ENCODE results near the gene HBQ1.
A peak's percentile ranks its signal among the peaks of the same experiment; 100 is the strongest.

Gene HBQ1

GRCh38 chr16:180101-180675 lies at the start of gene HBQ1:
Gene HBQ1 (plus strand): TSS chr16:180459. CDS start chr16:180487, 28 bp downstream.
- no peak for TF ChIP-seq CTCF (conservative IDR thresholded peaks at IDR 0.05; ENCODE audit: low read length)
- H3K4me3 ChIP-seq (ENCODE audit: low read length), result peak within 1 kb of the TSS; percentile 40
- no peak for DNase-seq (ENCODE audit: low read depth)

DNA sequence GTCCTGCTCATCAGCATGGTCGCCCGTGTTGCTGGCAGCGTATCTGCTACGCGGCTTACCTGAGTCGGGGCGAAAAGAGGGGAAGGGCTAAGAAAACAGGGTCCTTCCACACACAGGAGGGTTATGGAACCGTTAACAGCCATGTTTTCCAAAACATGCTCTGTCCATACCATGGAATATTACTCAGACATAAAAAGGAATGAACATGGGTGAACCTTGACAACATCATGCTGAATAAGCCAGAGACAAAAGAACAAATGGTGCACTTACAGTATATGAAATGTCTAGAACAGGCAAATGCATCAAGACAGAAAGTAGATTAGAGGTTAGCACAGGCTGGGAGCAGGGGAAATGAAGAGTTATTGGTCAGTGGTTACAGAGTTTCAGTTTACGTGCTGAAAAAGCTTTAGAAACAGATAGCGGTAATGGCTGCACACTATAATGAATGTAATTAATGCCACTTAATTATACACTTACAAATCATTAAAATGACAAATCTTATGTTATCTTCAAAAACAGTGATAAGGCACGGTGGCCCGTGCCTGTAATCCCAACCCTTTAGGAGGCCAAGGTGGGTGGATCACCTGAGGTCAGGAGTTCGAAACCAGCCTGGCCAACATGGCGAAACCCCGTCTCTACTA lies 49.6 kb upstream of the HBQ1 start:
- DNase-seq (ENCODE audit: low read depth), result no peak
- no peak for TF ChIP-seq CTCF (conservative IDR thresholded peaks at IDR 0.05; ENCODE audit: low read length)
- H3K4me3 ChIP-seq (ENCODE audit: low read length), result no peak overlapping the region

DNA sequence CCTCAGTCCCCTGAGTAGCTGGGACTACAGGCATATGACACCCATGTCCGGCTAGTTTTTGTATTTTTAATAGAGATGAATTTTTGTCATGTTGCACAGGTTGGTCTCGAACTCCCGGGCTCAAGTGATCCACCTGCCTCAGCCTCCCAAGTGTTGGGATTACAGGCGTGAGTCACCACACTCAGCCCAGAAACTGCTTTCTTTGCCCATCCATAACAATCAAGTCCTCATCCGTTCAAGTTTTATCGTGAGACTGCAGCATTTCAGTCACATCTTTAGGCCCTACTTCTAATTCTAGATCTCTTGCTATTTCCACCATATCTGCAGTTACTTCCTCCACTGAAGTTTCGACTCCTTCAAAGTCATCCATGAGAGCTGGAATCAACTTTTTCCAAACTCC lies 48.1 kb upstream of the HBQ1 start:
- no peak for TF ChIP-seq CTCF (conservative IDR thresholded peaks at IDR 0.05; ENCODE audit: low read length)
- DNase-seq (ENCODE audit: low read depth), result no peak
- no peak overlapping the region for H3K4me3 ChIP-seq (ENCODE audit: low read length)

DNA sequence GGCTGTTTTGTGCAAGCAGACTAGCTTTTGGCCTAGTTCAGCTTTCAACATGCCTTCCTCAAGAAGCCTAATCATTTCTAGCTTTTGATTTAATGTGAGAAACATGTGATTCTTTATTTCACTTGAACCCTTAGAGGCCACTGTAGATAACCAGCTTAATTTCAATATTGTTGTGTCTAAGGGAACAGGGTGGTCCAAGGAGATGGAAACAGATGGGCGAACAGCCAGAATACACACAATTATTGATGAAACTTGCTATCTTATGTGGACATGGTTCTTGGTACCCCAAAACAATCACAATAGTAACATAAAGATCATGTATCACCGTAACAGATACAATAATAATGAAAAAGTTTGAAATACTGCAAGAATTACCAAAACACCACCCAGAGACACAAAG lies 46.5 kb upstream of the HBQ1 start:
- TF ChIP-seq CTCF (conservative IDR thresholded peaks at IDR 0.05; ENCODE audit: low read length), result no peak
- DNase-seq (ENCODE audit: low read depth), result no peak

GRCh38 chr16:138049-138417 lies 42.2 kb upstream of the HBQ1 start:
- DNase-seq (ENCODE audit: low read depth), result peak; percentile 8
- no peak for TF ChIP-seq CTCF (conservative IDR thresholded peaks at IDR 0.05; ENCODE audit: low read length)
- peak overlapping the region; percentile 72 for H3K4me3 ChIP-seq (ENCODE audit: low read length)

More for the DNA sequence above, 46.5 kb upstream of the HBQ1 start:
- H3K4me3 ChIP-seq (ENCODE audit: low read length), result no peak overlapping the region

DNA sequence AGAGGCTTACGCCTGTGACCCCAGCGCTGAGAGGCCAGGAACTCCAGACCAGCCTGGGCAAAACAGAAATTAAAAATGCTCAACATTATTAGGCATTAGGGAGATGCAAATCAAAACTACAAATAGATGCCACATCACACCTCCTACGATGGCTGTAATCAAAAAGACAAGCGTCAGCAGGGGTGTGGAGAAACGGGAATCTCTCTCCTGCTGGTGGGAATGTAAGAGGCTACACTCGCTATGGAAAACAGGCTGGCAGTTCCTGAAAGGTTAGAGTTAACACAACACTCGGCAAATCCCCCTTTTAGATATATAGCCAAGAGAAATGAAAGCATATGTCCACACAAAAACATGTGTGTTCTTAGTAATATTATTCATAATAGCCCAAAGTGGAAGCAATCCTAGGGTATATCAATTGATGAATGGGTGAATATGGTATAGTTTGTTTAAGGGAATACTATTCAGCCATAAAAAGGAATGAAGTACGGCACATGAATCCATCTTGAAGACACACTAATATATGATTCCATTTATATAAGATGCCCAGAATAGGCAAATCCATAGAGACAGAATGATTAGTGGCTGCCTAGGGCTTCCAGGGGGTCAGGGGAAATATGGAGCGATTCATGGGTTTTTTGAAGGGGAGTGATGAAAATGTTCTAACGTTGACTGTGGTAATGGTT lies 39.9 kb upstream of the HBQ1 start:
- no peak for TF ChIP-seq CTCF (conservative IDR thresholded peaks at IDR 0.05; ENCODE audit: low read length)
- H3K4me3 ChIP-seq (ENCODE audit: low read length), result no peak overlapping the region

More for the DNA sequence above, 39.9 kb upstream of the HBQ1 start:
- no peak for DNase-seq (ENCODE audit: low read depth)
